SK-N-MC (cell line): ENCODE measurements around the gene SUN2.

Experiments
- DNase-seq: peaks from one replicate; pipeline ENCODE4 v3.0.0-alpha.2; 2011; ENCODE audit warnings: low read depth, low spot score
- H3K27ac ChIP-seq: fragments of 200-600 bp; sonication (generic); 2 replicates; pipeline ENCODE4 v1.5.1; 2016; ENCODE audit warnings: mixed run types
- H3K36me3 ChIP-seq: fragments of 200-600 bp; sonication (generic); 2 replicates; pipeline ENCODE4 v1.6.1; 2017; ENCODE audit warnings: antibody characterized with exemption, low read length, mixed read lengths; ENCODE audit not compliant: insufficient read depth
- H3K4me3 ChIP-seq: fragments of 200-600 bp; sonication (generic); 2 replicates; pipeline ENCODE4 v1.5.1; 2016
- H3K9ac ChIP-seq: fragments of 200-600 bp; sonication (generic); 2 replicates; pipeline ENCODE4 v1.8.0; 2017; ENCODE audit warnings: mixed run types, mixed read lengths; ENCODE audit not compliant: insufficient read length
- H3K9me3 ChIP-seq: fragments of 200-600 bp; sonication (generic); 2 replicates; pipeline ENCODE4 v1.6.1; 2017; ENCODE audit warnings: low read depth, mild to moderate bottlenecking, antibody characterized with exemption, low read length, moderate library complexity, mixed read lengths
- EZH2 ChIP-seq: fragments of 200-600 bp; sonication (generic); IDR thresholded peaks from one replicate; pipeline ENCODE4 v1.6.1; 2017; ENCODE audit warnings: antibody characterized with exemption
- FOXP2 ChIP-seq: optimal IDR thresholded peaks from 2 replicates; pipeline ENCODE3; 2011; ENCODE audit warnings: mild to moderate bottlenecking, moderate library complexity; ENCODE audit not compliant: insufficient read depth; ENCODE audit errors: extremely low read length, control extremely low read depth
- POLR2AphosphoS5 ChIP-seq: IDR thresholded peaks from 2 replicates; pipeline ENCODE4 v1.6.1; 2012; ENCODE audit warnings: mild to moderate bottlenecking, low read depth, low read length, borderline replicate concordance

SUN2 gene

DNA sequence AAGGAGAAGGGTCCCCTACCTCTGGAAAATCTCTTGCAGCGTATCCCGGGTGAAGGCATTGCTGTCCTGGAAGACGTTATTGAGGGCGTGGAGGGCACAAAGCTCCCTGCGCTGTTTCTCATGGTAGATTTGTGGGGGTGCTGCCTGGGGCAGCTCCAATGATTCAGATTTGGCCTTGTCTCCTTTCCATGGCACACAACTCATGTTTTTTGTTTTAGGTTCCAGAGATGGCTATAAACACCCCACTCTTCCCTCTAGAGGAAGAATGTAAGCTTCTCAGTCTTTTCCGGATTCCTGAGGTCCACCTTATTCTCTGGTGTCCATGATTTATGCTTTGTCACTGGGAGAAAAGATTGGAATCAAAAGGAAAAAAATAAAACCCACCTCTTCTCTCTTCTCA, 56.0 kb downstream of the SUN2 start:
- Histone ChIP-seq H3K4me3 (peak overlapping the region; percentile 98), H3K9me3 (no peaks in the 10 kb centered on the region), H3K27ac (peak overlapping the region; percentile 76; the same call in 1 of the 2 replicates), H3K36me3 (peaks cover 16% of the 10 kb centered on the region), H3K9ac (peak overlapping the region; percentile 97)
- no peak for TF ChIP-seq FOXP2
- no peak for DNase-seq

- Histone ChIP-seq H3K27ac (no peak overlapping the region), H3K36me3 (peaks cover 16% of the 10 kb centered on the region), H3K9ac (peak overlapping the region; percentile 97), H3K9me3 (no peaks in the 10 kb centered on the region), H3K4me3 (peak overlapping the region; percentile 98)
- DNase-seq = no peak
- no peak for TF ChIP-seq EZH2
- TF ChIP-seq POLR2AphosphoS5 = no peak
- no peak for TF ChIP-seq FOXP2
Measured at GRCh38 chr22:38699143-38699542, 56.7 kb downstream of the SUN2 start.

DNA sequence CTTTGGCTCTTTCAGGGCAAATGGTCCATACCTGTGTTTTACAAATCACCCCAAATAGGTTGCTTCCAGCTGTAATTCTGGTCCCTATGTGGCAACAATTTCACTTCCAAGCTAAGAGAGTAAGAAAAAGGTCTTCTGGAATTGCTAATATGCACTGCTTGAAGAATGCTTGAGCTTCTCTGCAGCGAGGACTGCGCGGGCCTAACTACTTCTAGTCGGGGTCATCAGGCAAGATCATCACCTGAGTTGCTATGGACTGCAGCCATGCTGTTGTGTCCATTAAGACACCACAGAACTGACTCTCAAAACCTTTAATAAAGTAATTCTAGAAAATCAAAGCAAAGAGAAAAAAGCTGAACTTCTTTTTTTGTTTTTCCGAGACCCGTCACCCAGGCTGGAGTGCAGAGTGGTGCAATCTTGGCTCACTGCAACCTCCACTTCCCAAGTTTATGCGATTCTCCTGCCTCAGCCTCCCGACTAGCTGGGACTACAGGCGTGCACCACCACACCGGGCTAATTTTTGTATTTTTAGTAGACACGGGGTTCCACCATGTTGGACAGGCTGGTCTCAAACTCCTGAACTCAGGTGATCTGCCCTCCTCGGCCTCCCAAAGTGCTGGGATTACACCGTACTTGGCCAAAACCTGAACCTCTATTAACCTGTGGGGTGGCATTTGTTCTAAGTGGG, 57.2 kb downstream of the SUN2 start:
- Histone ChIP-seq H3K4me3 (peak overlapping the region; percentile 98), H3K9ac (no peak overlapping the region), H3K36me3 (peaks cover 16% of the 10 kb centered on the region), H3K27ac (0 out of 2 replicates have a peak overlapping the region, but pooled peaks have one; percentile 19), H3K9me3 (no peaks in the 10 kb centered on the region)
- no peak for DNase-seq
- TF ChIP-seq EZH2 (no peak), POLR2AphosphoS5 (no peak), FOXP2 (no peak)

DNA sequence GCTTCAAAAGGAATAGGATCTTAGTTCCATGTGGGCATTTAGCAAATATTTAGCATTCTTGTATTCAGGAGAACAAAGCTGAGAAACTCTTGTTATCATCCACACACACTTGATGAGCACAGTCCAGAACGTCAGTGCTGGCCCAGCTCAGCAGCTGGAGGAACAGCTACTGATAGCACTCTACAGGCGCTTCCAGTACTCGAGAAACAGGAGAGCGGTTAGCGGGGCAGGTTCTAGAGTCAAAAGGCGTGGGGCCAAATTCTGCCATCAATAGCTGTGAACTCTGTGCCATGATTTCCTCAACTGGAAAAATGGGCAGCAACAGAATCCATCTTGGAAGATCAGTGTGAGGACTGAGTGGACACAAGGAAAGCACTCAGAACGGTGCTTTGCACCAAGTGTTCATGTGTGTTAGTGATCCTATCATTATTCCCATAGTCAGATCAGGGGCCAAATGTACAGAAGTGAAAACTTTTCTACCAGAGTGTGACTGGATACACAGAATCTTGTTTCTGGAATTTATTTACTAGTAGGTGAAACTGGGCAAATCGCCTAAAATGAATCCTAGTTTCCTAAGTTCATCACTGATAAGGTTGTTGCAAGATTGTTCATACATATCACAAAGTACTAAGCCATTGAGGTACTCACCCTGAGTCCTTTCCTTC, 58.2 kb downstream of the SUN2 start:
- no peak overlapping the region for H3K9ac ChIP-seq
- no peaks in the 10 kb centered on the region for H3K9me3 ChIP-seq
- peaks cover 19% of the 10 kb centered on the region for H3K36me3 ChIP-seq
- DNase-seq = no peak
- TF ChIP-seq EZH2 (no peak), FOXP2 (no peak), POLR2AphosphoS5 (no peak)
- peak overlapping the region; percentile 98 for H3K4me3 ChIP-seq
- peak overlapping the region; percentile 17; the same call in 1 of the 2 replicates for H3K27ac ChIP-seq

GRCh38 chr22:38696606-38697424, 59.0 kb downstream of the SUN2 start:
- peaks cover 19% of the 10 kb centered on the region for H3K36me3 ChIP-seq
- H3K27ac ChIP-seq = peak overlapping the region; percentile 17; the same call in 1 of the 2 replicates
- no peak overlapping the region for H3K9ac ChIP-seq
- no peak for DNase-seq
- TF ChIP-seq POLR2AphosphoS5 = no peak
- TF ChIP-seq EZH2 = no peak
- TF ChIP-seq FOXP2 = no peak
- H3K9me3 ChIP-seq = no peaks in the 10 kb centered on the region
- H3K4me3 ChIP-seq = no peak overlapping the region

DNA sequence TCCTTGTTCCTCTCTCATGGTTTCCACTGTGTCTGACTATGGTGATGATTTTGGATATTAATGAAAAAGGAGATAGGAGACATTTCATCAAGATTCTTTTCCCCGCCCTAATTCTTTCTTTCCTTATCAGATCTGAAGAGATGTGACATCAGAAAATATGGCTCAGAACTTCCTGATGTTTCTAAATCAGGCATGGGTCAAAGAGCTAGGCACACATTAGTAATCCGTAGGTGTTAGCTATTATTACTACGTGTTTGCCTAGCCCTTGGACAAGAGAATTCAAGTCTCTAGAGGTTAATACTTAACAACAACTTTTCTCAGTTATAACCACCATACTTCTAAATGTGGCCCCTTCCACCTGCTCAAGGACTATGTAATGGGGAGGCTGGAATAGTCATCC, 60.9 kb downstream of the SUN2 start:
- Histone ChIP-seq H3K36me3 (peaks cover 19% of the 10 kb centered on the region), H3K4me3 (no peak overlapping the region), H3K9ac (no peak overlapping the region), H3K9me3 (no peaks in the 10 kb centered on the region), H3K27ac (no peak overlapping the region)
- no peak for DNase-seq
- TF ChIP-seq POLR2AphosphoS5 (no peak), FOXP2 (no peak), EZH2 (no peak)

DNA sequence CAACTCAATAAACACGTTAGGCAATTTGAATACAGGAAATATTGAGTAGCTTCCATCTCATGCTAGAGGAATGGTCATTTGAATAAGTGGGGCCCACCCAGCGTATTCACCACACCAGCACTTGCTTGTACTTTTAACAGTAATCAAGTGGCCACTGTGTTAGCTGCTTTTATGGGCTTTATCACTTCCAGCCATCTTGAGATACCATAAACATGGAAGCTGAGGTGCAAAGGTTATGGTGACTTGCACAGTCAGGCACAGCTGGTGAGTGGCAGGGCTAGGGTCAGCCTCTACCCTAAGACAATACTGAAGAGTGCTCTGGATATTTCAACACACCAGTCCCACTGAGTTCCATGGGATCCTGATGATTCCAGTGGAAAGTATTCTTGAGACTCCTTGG, 61.7 kb downstream of the SUN2 start:
- peaks cover 16% of the 10 kb centered on the region for H3K36me3 ChIP-seq
- no peak overlapping the region for H3K27ac ChIP-seq
- no peak for DNase-seq
- no peak overlapping the region for H3K9ac ChIP-seq
- H3K9me3 ChIP-seq = no peaks in the 10 kb centered on the region
- no peak for TF ChIP-seq FOXP2
- TF ChIP-seq EZH2 = no peak
- no peak for TF ChIP-seq POLR2AphosphoS5
- H3K4me3 ChIP-seq = no peak overlapping the region

DNA sequence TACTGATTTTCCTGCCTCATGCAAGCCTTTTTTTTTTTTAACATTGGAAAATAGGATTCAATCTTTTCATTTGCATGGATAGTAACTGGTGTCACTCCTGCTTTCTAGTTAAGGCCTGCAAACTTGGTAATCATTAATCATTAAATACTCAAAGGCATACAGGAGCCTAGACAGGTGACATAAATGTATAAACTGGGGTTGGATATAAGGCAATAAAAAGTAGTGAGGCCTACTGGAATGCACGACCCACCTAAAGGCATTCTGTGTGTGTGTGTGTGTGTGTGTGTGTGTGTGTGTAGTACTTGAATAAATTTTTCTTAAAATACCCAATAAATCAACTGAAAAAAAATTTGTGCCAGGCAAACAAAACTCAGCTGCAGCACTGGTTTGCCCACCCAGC, 66.1 kb downstream of the SUN2 start:
- DNase-seq = no peak
- H3K4me3 ChIP-seq = no peak overlapping the region
- no peak for TF ChIP-seq POLR2AphosphoS5
- no peak for TF ChIP-seq FOXP2
- TF ChIP-seq EZH2 = no peak
- H3K9me3 ChIP-seq = no peaks in the 10 kb centered on the region
- no peak overlapping the region for H3K27ac ChIP-seq
- H3K9ac ChIP-seq = no peak overlapping the region
- peaks cover 31% of the 10 kb centered on the region for H3K36me3 ChIP-seq

DNA sequence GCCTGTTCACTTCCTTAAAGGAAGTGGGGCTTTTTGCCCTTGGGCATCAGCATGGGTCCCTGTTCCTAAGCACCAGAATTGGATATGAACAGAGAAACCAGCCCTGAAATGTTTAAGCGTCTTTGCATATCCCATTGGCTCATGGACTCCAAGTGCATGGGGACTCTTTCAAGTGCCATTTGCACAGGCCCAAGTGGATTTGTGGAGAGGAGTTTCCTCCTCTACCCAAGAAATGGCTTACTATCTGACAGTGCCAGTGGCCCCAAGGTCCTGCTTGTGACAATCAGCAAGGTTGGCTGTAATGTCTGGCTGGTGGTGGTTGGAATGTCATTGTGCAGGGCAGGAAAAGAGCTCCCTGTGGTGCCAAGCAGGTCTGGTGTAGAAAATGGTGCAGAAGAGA, 70.0 kb downstream of the SUN2 start:
- H3K9ac ChIP-seq = no peak overlapping the region
- no peaks in the 10 kb centered on the region for H3K9me3 ChIP-seq
- no peak for DNase-seq
- H3K27ac ChIP-seq = no peak overlapping the region
- TF ChIP-seq POLR2AphosphoS5 = peak; percentile 30; the same call in 1 of the 2 replicates
- TF ChIP-seq FOXP2 = no peak
- H3K4me3 ChIP-seq = no peak overlapping the region
- H3K36me3 ChIP-seq = peaks cover 47% of the 10 kb centered on the region
